ENCODE data around the gene HAX1.
"Not testable (repeated sequence)": the region's sequence is repeated elsewhere in the genome, so short reads cannot be mapped to it uniquely, and the experiment has no call there.

HAX1 gene

DNA sequence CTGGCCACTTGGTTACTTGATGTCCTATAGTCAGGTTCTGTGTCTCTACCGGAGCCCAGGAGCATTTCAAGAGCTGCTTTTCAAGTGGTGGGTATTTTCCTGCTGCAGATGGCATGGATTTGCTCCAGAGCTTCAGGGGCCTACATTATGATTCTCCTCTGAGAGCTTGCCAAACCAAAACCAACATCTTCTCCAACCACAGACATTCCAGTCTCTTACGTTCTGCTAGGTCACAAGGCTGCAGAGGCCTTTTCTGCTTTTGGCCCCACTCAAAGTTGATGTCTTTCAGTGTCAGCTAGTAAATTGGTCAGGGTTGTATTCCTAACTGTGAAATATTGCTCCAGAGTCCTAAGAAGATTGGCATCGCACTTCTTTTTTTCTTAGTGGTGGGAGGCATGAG lies 33.7 kb downstream of the HAX1 start:
- ATAC-seq: no peak
- no peak for TF ChIP-seq SNAI2 (CRISPR knock-in tag; IDR thresholded peaks at IDR 0.05)
- no peak for TF ChIP-seq ZNF8 (CRISPR knock-in tag; IDR thresholded peaks at IDR 0.05)
- TF ChIP-seq TOX (CRISPR knock-in tag; IDR thresholded peaks at IDR 0.05; ENCODE audit: borderline replicate concordance): no peak
- TF ChIP-seq, protein P1, sequence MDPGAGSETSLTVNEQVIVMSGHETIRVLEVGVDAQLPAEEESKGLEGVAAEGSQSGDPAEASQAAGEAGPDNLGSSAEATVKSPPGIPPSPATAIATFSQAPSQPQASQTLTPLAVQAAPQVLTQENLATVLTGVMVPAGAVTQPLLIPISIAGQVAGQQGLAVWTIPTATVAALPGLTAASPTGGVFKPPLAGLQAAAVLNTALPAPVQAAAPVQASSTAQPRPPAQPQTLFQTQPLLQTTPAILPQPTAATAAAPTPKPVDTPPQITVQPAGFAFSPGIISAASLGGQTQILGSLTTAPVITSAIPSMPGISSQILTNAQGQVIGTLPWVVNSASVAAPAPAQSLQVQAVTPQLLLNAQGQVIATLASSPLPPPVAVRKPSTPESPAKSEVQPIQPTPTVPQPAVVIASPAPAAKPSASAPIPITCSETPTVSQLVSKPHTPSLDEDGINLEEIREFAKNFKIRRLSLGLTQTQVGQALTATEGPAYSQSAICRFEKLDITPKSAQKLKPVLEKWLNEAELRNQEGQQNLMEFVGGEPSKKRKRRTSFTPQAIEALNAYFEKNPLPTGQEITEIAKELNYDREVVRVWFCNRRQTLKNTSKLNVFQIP (CRISPR knock-in tag; IDR thresholded peaks at IDR 0.05; ENCODE audit: borderline replicate concordance, low read depth): no peak
- TF ChIP-seq RARB (CRISPR knock-in tag; IDR thresholded peaks at IDR 0.05): no peak
- no peak for TF ChIP-seq CSDC2 (CRISPR knock-in tag; IDR thresholded peaks at IDR 0.05)
- TF ChIP-seq BACH2 (CRISPR knock-in tag; IDR thresholded peaks at IDR 0.05; ENCODE audit: borderline replicate concordance): no peak
- TF ChIP-seq, protein P2, sequence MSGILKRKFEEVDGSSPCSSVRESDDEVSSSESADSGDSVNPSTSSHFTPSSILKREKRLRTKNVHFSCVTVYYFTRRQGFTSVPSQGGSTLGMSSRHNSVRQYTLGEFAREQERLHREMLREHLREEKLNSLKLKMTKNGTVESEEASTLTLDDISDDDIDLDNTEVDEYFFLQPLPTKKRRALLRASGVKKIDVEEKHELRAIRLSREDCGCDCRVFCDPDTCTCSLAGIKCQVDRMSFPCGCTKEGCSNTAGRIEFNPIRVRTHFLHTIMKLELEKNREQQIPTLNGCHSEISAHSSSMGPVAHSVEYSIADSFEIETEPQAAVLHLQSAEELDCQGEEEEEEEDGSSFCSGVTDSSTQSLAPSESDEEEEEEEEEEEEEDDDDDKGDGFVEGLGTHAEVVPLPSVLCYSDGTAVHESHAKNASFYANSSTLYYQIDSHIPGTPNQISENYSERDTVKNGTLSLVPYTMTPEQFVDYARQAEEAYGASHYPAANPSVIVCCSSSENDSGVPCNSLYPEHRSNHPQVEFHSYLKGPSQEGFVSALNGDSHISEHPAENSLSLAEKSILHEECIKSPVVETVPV (CRISPR knock-in tag; IDR thresholded peaks at IDR 0.05): no peak
- TF ChIP-seq, protein P3, sequence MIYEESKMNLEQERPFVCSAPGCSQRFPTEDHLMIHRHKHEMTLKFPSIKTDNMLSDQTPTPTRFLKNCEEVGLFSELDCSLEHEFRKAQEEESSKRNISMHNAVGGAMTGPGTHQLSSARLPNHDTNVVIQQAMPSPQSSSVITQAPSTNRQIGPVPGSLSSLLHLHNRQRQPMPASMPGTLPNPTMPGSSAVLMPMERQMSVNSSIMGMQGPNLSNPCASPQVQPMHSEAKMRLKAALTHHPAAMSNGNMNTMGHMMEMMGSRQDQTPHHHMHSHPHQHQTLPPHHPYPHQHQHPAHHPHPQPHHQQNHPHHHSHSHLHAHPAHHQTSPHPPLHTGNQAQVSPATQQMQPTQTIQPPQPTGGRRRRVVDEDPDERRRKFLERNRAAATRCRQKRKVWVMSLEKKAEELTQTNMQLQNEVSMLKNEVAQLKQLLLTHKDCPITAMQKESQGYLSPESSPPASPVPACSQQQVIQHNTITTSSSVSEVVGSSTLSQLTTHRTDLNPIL (CRISPR knock-in tag; IDR thresholded peaks at IDR 0.05; ENCODE audit: low read depth): no peak
- no peak for TF ChIP-seq ZFP3 (CRISPR knock-in tag; IDR thresholded peaks at IDR 0.05)
- TF ChIP-seq ARNTL (CRISPR knock-in tag; IDR thresholded peaks at IDR 0.05; ENCODE audit: borderline replicate concordance, low read depth): no peak

DNA sequence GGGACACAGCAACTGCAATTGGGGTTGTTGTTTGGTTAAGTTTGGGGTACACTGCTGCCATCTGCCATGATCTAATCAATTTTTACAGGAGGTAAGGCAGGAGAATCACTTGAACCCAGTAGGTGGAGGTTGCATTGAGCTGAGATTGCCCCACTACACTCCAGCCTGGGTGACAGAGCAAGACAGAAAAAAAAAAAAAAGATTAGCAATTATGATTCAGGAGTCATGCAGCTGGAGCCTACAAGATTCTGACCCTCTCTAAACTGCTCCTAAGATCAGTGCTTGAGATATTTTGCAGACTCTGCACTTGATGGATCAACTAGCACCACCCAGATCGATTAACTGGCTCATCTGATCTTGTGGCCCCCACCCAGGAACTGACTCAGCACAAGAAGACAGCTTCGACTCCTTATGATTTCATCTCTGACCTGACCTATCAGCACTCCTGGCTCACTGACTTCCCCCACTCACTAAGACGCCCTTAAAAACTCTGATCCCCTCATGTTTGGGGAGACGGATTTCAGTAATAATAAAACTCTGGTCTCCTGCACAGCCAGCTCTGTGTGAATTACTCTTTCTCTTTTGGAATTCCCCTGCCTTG lies 35.3 kb downstream of the HAX1 start:
- ATAC-seq: not testable (repeated sequence)

- ATAC-seq: not testable (repeated sequence)
Measured at GRCh38 chr1:154309136-154309535, 36.7 kb downstream of the HAX1 start.

GRCh38 chr1:154312229-154313065 lies 40.0 kb downstream of the HAX1 start:
- ATAC-seq: not testable (repeated sequence)

DNA sequence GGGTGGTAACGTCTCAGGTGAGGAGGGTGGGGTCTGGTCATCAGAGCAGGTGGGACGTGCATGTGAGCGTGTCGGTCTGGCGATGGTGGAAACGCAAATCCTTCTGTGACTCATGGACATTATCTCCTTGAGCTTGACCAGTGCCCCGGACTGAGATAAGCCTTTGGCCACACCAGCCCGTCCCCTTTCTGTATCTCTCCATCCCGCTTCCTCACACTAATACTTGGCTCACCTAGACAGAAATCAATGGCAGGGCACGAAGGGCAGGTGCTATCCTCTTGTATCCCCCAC lies 40.6 kb downstream of the HAX1 start:
- TF ChIP-seq PPARA (CRISPR knock-in tag; IDR thresholded peaks at IDR 0.05; ENCODE audit: borderline replicate concordance) (no peak), TCF4 (CRISPR knock-in tag; IDR thresholded peaks at IDR 0.05; ENCODE audit: borderline replicate concordance) (no peak), ZNF565 (CRISPR knock-in tag; conservative IDR thresholded peaks at IDR 0.05; ENCODE audit: low read depth) (no peak), ARNTL (CRISPR knock-in tag; IDR thresholded peaks at IDR 0.05; ENCODE audit: borderline replicate concordance, low read depth) (no peak)
- TF ChIP-seq, protein P1 (CRISPR knock-in tag; IDR thresholded peaks at IDR 0.05; ENCODE audit: borderline replicate concordance, low read depth): no peak
- TF ChIP-seq, protein P2 (CRISPR knock-in tag; IDR thresholded peaks at IDR 0.05): no peak
- ATAC-seq: no peak

DNA sequence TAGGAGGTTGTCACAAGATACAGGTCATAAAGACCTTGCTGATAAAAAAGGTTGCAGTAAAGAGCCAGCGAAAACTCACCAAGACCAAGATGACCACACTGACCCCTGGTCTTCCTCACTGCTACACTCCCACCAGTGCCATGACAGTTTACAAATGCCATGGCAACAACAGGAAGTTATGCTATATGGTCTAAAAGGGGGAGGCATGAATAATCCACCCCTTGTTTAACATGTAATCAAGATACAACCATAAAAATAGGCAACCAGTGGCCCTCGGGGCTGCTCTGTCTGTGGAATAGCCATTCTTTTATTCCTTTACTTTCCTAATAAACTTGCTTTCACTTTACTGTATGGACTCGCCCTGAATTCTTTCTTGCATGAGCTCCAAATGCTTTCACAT lies 41.8 kb downstream of the HAX1 start:
- ATAC-seq: not testable (repeated sequence)

Measured in SK-N-SH treated with all-trans-retinoic acid at 6 μM for 48 hours (cell line).